ENCODE results near the gene EYS. TPM values are rescaled to one million over a fixed set of nuclear protein-coding genes. Genes with fewer than 3 reads are reported as not detected.

Gene EYS
- total RNA-seq, 1 donor from 2014 or later, result not detected

GRCh38 chr6:65289491-65289890, 417.5 kb downstream of the EYS start:
- DNase-seq (ENCODE audit: missing footprints), result no peak
- ATAC-seq, result no peak
- intact Hi-C loops (cut with DNase I), result no loop called here

- ATAC-seq (no peak), DNase-seq (ENCODE audit: missing footprints) (no peak)
- intact Hi-C loops (cut with DNase I), result no loop called here
Observed at GRCh38 chr6:65285275-65285674, 421.8 kb downstream of the EYS start.

GRCh38 chr6:65280060-65280459, 427.0 kb downstream of the EYS start:
- intact Hi-C loops (cut with DNase I), result no loop called here
- no peak for ATAC-seq
- no peak for DNase-seq (ENCODE audit: missing footprints)

GRCh38 chr6:65262241-65262640, 444.8 kb downstream of the EYS start:
- intact Hi-C loops (cut with DNase I), result no loop called here
- ATAC-seq, result no peak
- DNase-seq (ENCODE audit: missing footprints), result no peak

- DNase-seq (ENCODE audit: missing footprints) (no peak), ATAC-seq (no peak)
- intact Hi-C loops (cut with DNase I), result no loop called here
Observed at GRCh38 chr6:65259982-65260381, 447.0 kb downstream of the EYS start.

- ATAC-seq (no peak), DNase-seq (ENCODE audit: missing footprints) (no peak)
- intact Hi-C loops (cut with DNase I), result no loop called here
Observed at GRCh38 chr6:65259059-65259458, 448.0 kb downstream of the EYS start.

- intact Hi-C loops (cut with DNase I), result no loop called here
- DNase-seq (ENCODE audit: missing footprints), result no peak
- ATAC-seq, result no peak
Observed at GRCh38 chr6:65253041-65253440, 454.0 kb downstream of the EYS start.

GRCh38 chr6:65248101-65248610, 458.9 kb downstream of the EYS start:
- intact Hi-C loops (cut with DNase I), result no loop called here
- ATAC-seq (no peak), DNase-seq (ENCODE audit: missing footprints) (no peak)

GRCh38 chr6:65231616-65232015, 475.4 kb downstream of the EYS start:
- DNase-seq (ENCODE audit: missing footprints), result no peak
- no peak for ATAC-seq
- intact Hi-C loops (cut with DNase I), result no loop called here

- no peak for DNase-seq (ENCODE audit: missing footprints)
- intact Hi-C loops (cut with DNase I), result no loop called here
- ATAC-seq, result no peak
Observed at GRCh38 chr6:65229825-65230224, 477.2 kb downstream of the EYS start.

- intact Hi-C loops (cut with DNase I), result no loop called here
- ATAC-seq, result no peak
Observed at GRCh38 chr6:65221153-65221552, 485.9 kb downstream of the EYS start.

GRCh38 chr6:65202738-65203137, 504.3 kb downstream of the EYS start:
- intact Hi-C loops (cut with DNase I), result no loop called here
- ATAC-seq (no peak), DNase-seq (ENCODE audit: missing footprints) (peak; percentile 51)

More at GRCh38 chr6:65221153-65221552, 485.9 kb downstream of the EYS start:
- no peak for DNase-seq (ENCODE audit: missing footprints)

GRCh38 chr6:65199683-65200082, 507.3 kb downstream of the EYS start:
- DNase-seq (ENCODE audit: missing footprints) (no peak), ATAC-seq (no peak)
- intact Hi-C loops (cut with DNase I), result no loop called here

GRCh38 chr6:65199121-65199520, 507.9 kb downstream of the EYS start:
- intact Hi-C loops (cut with DNase I), result no loop called here
- ATAC-seq (no peak), DNase-seq (ENCODE audit: missing footprints) (no peak)

GRCh38 chr6:65191471-65191870, 515.6 kb downstream of the EYS start:
- DNase-seq (ENCODE audit: missing footprints) (no peak), ATAC-seq (no peak)
- intact Hi-C loops (cut with DNase I), result no loop called here

- no peak for DNase-seq (ENCODE audit: missing footprints)
- ATAC-seq, result no peak
- intact Hi-C loops (cut with DNase I), result no loop called here
Observed at GRCh38 chr6:65189236-65189881, 517.7 kb downstream of the EYS start.

- DNase-seq (ENCODE audit: missing footprints) (no peak), ATAC-seq (no peak)
- intact Hi-C loops (cut with DNase I), result no loop called here
Observed at GRCh38 chr6:65186826-65187225, 520.2 kb downstream of the EYS start.

GRCh38 chr6:65182681-65183080, 524.3 kb downstream of the EYS start:
- DNase-seq (ENCODE audit: missing footprints) (no peak), ATAC-seq (no peak)
- intact Hi-C loops (cut with DNase I), result no loop called here

- ATAC-seq (no peak), DNase-seq (ENCODE audit: missing footprints) (no peak)
- intact Hi-C loops (cut with DNase I), result no loop called here
Observed at GRCh38 chr6:65170273-65170672, 536.8 kb downstream of the EYS start.

GRCh38 chr6:65161661-65162060, 545.4 kb downstream of the EYS start:
- ATAC-seq (no peak), DNase-seq (ENCODE audit: missing footprints) (no peak)
- intact Hi-C loops (cut with DNase I), result no loop called here

- intact Hi-C loops (cut with DNase I), result no loop called here
- no peak for DNase-seq (ENCODE audit: missing footprints)
- ATAC-seq, result no peak
Observed at GRCh38 chr6:65157025-65157424, 550.0 kb downstream of the EYS start.
